HEK293 (cell line): ENCODE measurements around the gene EXTL1.

ENCODE experiments used
- BCL11A ChIP-seq: fragments of 450-650 bp; formaldehyde crosslinking; IDR thresholded peaks from 2 replicates; pipeline ENCODE4 v1.5.1; 2016; ENCODE audit warnings: low read depth, missing biosample characterization, missing genetic modification characterization
- CTCF ChIP-seq: fragments of 450-650 bp; formaldehyde crosslinking; IDR thresholded peaks from 2 replicates; pipeline ENCODE4 v1.5.1; 2016; ENCODE audit warnings: missing biosample characterization, missing genetic modification characterization
- RBAK ChIP-seq: fragments of 450-650 bp; formaldehyde crosslinking; IDR thresholded peaks from 2 replicates; pipeline ENCODE4 v1.5.1; 2016; ENCODE audit warnings: missing biosample characterization, missing genetic modification characterization
- REST ChIP-seq: fragments of 450-650 bp; formaldehyde crosslinking; IDR thresholded peaks from 2 replicates; pipeline ENCODE4 v1.5.1; 2016; ENCODE audit warnings: missing biosample characterization, missing genetic modification characterization
- ZBTB26 ChIP-seq: fragments of 450-650 bp; formaldehyde crosslinking; optimal IDR thresholded peaks from 2 replicates; pipeline ENCODE3; 2016; ENCODE audit warnings: missing biosample characterization, mild to moderate bottlenecking, missing genetic modification characterization
- ZNF10 ChIP-seq: fragments of 450-650 bp; formaldehyde crosslinking; IDR thresholded peaks from 2 replicates; pipeline ENCODE4 v1.5.1; 2017; ENCODE audit warnings: missing biosample characterization, missing genetic modification characterization
- ZNF114 ChIP-seq: fragments of 450-650 bp; formaldehyde crosslinking; IDR thresholded peaks from 2 replicates; pipeline ENCODE4 v1.5.0; 2017; ENCODE audit warnings: missing biosample characterization, missing genetic modification characterization
- ZNF274 ChIP-seq, 2 experiments: fragments of 200-500 bp in 1 of 2; fragments of 450-650 bp in 1 of 2; sonication (Bioruptor generic) in 1 of 2; formaldehyde crosslinking in 1 of 2; IDR thresholded peaks; 2 replicates each; pipeline versions ENCODE4 v1.5.1 to v1.6.1; 2014 to 2016; ENCODE audit warnings: borderline replicate concordance in 1 of 2, inconsistent platforms in 1 of 2, low read length in 1 of 2, missing biosample characterization in 1 of 2, missing genetic modification characterization in 1 of 2
- ZNF558 ChIP-seq: fragments of 450-650 bp; formaldehyde crosslinking; IDR thresholded peaks from 2 replicates; pipeline ENCODE4 v1.5.1; 2016; ENCODE audit warnings: missing biosample characterization, missing genetic modification characterization
- ZNF707 ChIP-seq: fragments of 450-650 bp; formaldehyde crosslinking; IDR thresholded peaks from 2 replicates; pipeline ENCODE4 v1.5.1; 2016; ENCODE audit warnings: missing biosample characterization, missing genetic modification characterization
- ZSCAN18 ChIP-seq: fragments of 450-650 bp; formaldehyde crosslinking; IDR thresholded peaks from 2 replicates; pipeline ENCODE4 v1.5.1; 2016; ENCODE audit warnings: missing biosample characterization, missing genetic modification characterization

- TF ChIP-seq ZNF558: no peak
- TF ChIP-seq ZNF10 (tag by site-specific recombination): no peak
- no peak for TF ChIP-seq CTCF
- TF ChIP-seq REST (tag by site-specific recombination): no peak
- no peak for TF ChIP-seq ZSCAN18
- no peak for TF ChIP-seq ZNF114 (tag by site-specific recombination)
- TF ChIP-seq RBAK (tag by site-specific recombination): no peak
- no peak for TF ChIP-seq BCL11A
- TF ChIP-seq ZNF274 (IDR thresholded peaks at IDR 0.05; ENCODE audit: low read length): no peak
- no peak for TF ChIP-seq ZNF274 (tag by site-specific recombination; IDR thresholded peaks at IDR 0.05; ENCODE audit: borderline replicate concordance)
- TF ChIP-seq ZBTB26 (tag by site-specific recombination): no peak
- TF ChIP-seq ZNF707 (tag by site-specific recombination): no peak
Observed at GRCh38 chr1:26070296-26070962, 48.9 kb downstream of the EXTL1 start.
